H1 (cell line): Measurements from ENCODE around the gene HOXD1. TPM values are rescaled to one million over a fixed set of nuclear protein-coding genes. Genes with fewer than 3 reads are reported as not detected.
A peak's percentile ranks its signal among the peaks of the same experiment; 100 is the strongest.

Experiments
- BACH1 ChIP-seq: IDR thresholded peaks from 2 replicates; pipeline ENCODE4 v1.6.1; 2012; ENCODE audit warnings: low read length, improper control_type of control experiment
- CEBPB ChIP-seq: IDR thresholded peaks from 2 replicates; pipeline ENCODE4 v1.6.1; 2012; ENCODE audit warnings: low read depth, low read length
- CHD1 ChIP-seq: IDR thresholded peaks from 2 replicates; pipeline ENCODE4 v1.6.1; 2012; ENCODE audit warnings: low read depth, low read length, improper control_type of control experiment
- CTBP2 ChIP-seq: IDR thresholded peaks from 2 replicates; pipeline ENCODE4 v1.7.0; 2011; ENCODE audit warnings: borderline replicate concordance, mild to moderate bottlenecking, moderate library complexity, mixed read lengths, low read length; ENCODE audit not compliant: insufficient read depth, insufficient read length
- EP300 ChIP-seq, 2 experiments: IDR thresholded peaks; 1 replicate in 1 of 2; 2 replicates in 1 of 2; pipeline ENCODE4 v1.6.1; 2011 to 2012; ENCODE audit warnings: low read depth in 2 of 2, low read length in 2 of 2, mild to moderate bottlenecking in 2 of 2, borderline replicate concordance in 1 of 2, inconsistent platforms in 1 of 2, moderate library complexity in 1 of 2
- HDAC2 ChIP-seq, 2 experiments: fragments of 300-600 bp in 1 of 2; sonication (generic) in 1 of 2; IDR thresholded peaks; 2 replicates each; pipeline ENCODE4 v1.6.1; 2011 to 2012; ENCODE audit warnings: low read depth in 2 of 2, low read length in 2 of 2, mild to moderate bottlenecking in 2 of 2, moderate library complexity in 2 of 2, borderline replicate concordance in 1 of 2, inconsistent platforms in 1 of 2
- HDAC6 ChIP-seq: IDR thresholded peaks from one replicate; pipeline ENCODE4 v1.7.1; 2012; ENCODE audit warnings: low read depth, mild to moderate bottlenecking, inconsistent platforms, low read length, moderate library complexity
- JUN ChIP-seq: IDR thresholded peaks from 2 replicates; pipeline ENCODE4 v1.6.1; 2011; ENCODE audit warnings: low read depth, mild to moderate bottlenecking, improper control_type of control experiment, low read length
- KDM1A ChIP-seq: fragments of 200-600, 300-600 bp; sonication (generic); IDR thresholded peaks from 2 replicates; pipeline ENCODE4 v1.7.1; 2016; ENCODE audit warnings: mild to moderate bottlenecking, low read length, borderline replicate concordance
- KDM4A ChIP-seq: IDR thresholded peaks from one replicate; pipeline ENCODE4 v1.7.1; 2012; ENCODE audit warnings: low read depth, mild to moderate bottlenecking, moderate library complexity, low read length, inconsistent platforms; ENCODE audit not compliant: severe bottlenecking
- MAX ChIP-seq: IDR thresholded peaks from 2 replicates; pipeline ENCODE4 v1.6.1; 2012; ENCODE audit warnings: inconsistent platforms
- POLR2A ChIP-seq, 2 experiments: IDR thresholded peaks; 1 replicate in 1 of 2; 2 replicates in 1 of 2; pipeline ENCODE4 v1.6.1; 2011; ENCODE audit warnings: low read depth in 2 of 2, low read length in 2 of 2, mild to moderate bottlenecking in 2 of 2; ENCODE audit errors: control extremely low read depth in 1 of 2
- RBBP5 ChIP-seq: IDR thresholded peaks from 2 replicates; pipeline ENCODE4 v1.7.1; 2012; ENCODE audit warnings: low read depth, mild to moderate bottlenecking, inconsistent platforms, low read length, moderate library complexity, borderline replicate concordance
- RNF2 ChIP-seq: fragments of 200-900, 300-1000 bp; sonication (generic); IDR thresholded peaks from 2 replicates; pipeline ENCODE4 v1.7.1; 2016; ENCODE audit warnings: borderline replicate concordance, low read depth, mild to moderate bottlenecking, antibody characterized with exemption, low read length; ENCODE audit not compliant: poor library complexity, severe bottlenecking; ENCODE audit errors: missing control alignments
- RXRA ChIP-seq: IDR thresholded peaks from 2 replicates; pipeline ENCODE4 v1.6.1; 2011; ENCODE audit warnings: low read depth, mild to moderate bottlenecking, low read length, moderate library complexity; ENCODE audit not compliant: insufficient read depth
- SIN3A ChIP-seq, 2 experiments: IDR thresholded peaks in 1 of 2; conservative IDR thresholded peaks in 1 of 2; 2 replicates each; pipeline ENCODE4 v1.6.1; 2011 to 2012; ENCODE audit warnings: low read length in 2 of 2, improper control_type of control experiment in 1 of 2, low read depth in 1 of 2, mild to moderate bottlenecking in 1 of 2
- SIX5 ChIP-seq: IDR thresholded peaks from 2 replicates; pipeline ENCODE4 v1.6.1; 2011; ENCODE audit warnings: mild to moderate bottlenecking, low read depth, low read length
- SP1 ChIP-seq: IDR thresholded peaks from 2 replicates; pipeline ENCODE4 v1.6.1; 2011; ENCODE audit warnings: low read depth, low read length
- SP2 ChIP-seq: IDR thresholded peaks from 2 replicates; pipeline ENCODE4 v1.6.1; 2012; ENCODE audit warnings: mild to moderate bottlenecking, low read length, inconsistent platforms
- TAF1 ChIP-seq: IDR thresholded peaks from 2 replicates; pipeline ENCODE4 v1.6.1; 2011; ENCODE audit warnings: mild to moderate bottlenecking, low read depth, low read length
- TEAD4 ChIP-seq: IDR thresholded peaks from 2 replicates; pipeline ENCODE4 v1.6.1; 2012; ENCODE audit warnings: low read depth, low read length, inconsistent platforms, mixed read lengths
- ZNF274 ChIP-seq: IDR thresholded peaks from 2 replicates; pipeline ENCODE4 v1.7.0; 2012; ENCODE audit warnings: low read length, borderline replicate concordance; ENCODE audit errors: extremely low read depth
- polyA plus RNA-seq, 7 experiments: library from polyadenylated mRNA; depleted of rRNA in 3 of 7; stranded (reverse) in 5 of 7; unstranded in 2 of 7; fragments of >200 nt in 5 of 7; fragments of 200-250 nt in 2 of 7; gene quantifications; 1 replicate in 5 of 7; 2 replicates in 1 of 7; 4 replicates in 1 of 7; pipeline versions ENCODE4 v1.2.1 to v1.2.3, GENCODE V29; 2011 to 2013; ENCODE audit warnings: missing spikeins in 2 of 7, mixed read lengths in 2 of 7
- total RNA-seq: library from RNA; stranded (reverse); fragmentation: NEBNext Ultra II Directional; extraction: Animal tissue kit (Norgen Biotek cat#: 25700); gene quantifications from 2 replicates; pipeline ENCODE4 v1.2.1, GENCODE V29; 2021

HOXD1 gene
- total and polyA plus RNA-seq, 2 of the 8 experiments (the other 6 are each of a cell fraction or from before 2014, with no cell fraction given), result 0.03 TPM; not detected in 1

- TF ChIP-seq EP300 (IDR thresholded peaks at IDR 0.05; ENCODE audit: borderline replicate concordance in 1 of 2, low read depth in 2 of 2, low read length in 2 of 2), result no peak
- TF ChIP-seq BACH1, result no peak
- TF ChIP-seq HDAC6, result no peak
- no peak for TF ChIP-seq SP1
- TF ChIP-seq SP2, result no peak
- TF ChIP-seq POLR2A (IDR thresholded peaks at IDR 0.05; ENCODE audit: control extremely low read depth in 1 of 2, low read depth in 2 of 2, low read length in 2 of 2), result no peak
- TF ChIP-seq TAF1, result no peak
- no peak for TF ChIP-seq KDM1A
- TF ChIP-seq SIX5, result no peak
- peak; percentile 41 for TF ChIP-seq MAX
- TF ChIP-seq HDAC2 (IDR thresholded peaks at IDR 0.05; ENCODE audit: borderline replicate concordance in 1 of 2, low read depth in 2 of 2, low read length in 2 of 2), result no peak
- no peak for TF ChIP-seq CEBPB
- no peak for TF ChIP-seq JUN
- TF ChIP-seq ZNF274, result no peak
- TF ChIP-seq SIN3A (conservative IDR thresholded peaks at IDR 0.05 in 1 of 2, IDR thresholded peaks at IDR 0.05 in 1 of 2; ENCODE audit: low read depth in 1 of 2, low read length in 2 of 2), result no peak
- TF ChIP-seq TEAD4, result no peak
- no peak for TF ChIP-seq RXRA
- no peak for TF ChIP-seq KDM4A
- TF ChIP-seq CHD1, result no peak
- no peak for TF ChIP-seq CTBP2
- TF ChIP-seq RBBP5, result no peak
- peak; percentile 99 for TF ChIP-seq RNF2
Observed at GRCh38 chr2:176157499-176158185, 30.8 kb upstream of the HOXD1 start (continued).
